ENCODE measurements around the gene RIPPLY1.

GRCh38 chrX:106933538-106933961 lies 30.4 kb upstream of the RIPPLY1 start:
- TF ChIP-seq CSDC2 (CRISPR knock-in tag; IDR thresholded peaks at IDR 0.05) (no peak), PPARA (CRISPR knock-in tag; IDR thresholded peaks at IDR 0.05; ENCODE audit: borderline replicate concordance) (no peak)
